Stimulated activated CD4-positive, alpha-beta T cell treated with anti-CD3 and anti-CD28 coated beads, Interleukin-1b, Interleukin-23, amount 100 ng/mL, for 48 hours (primary cell): ENCODE results near the gene WIPF1.
A peak's percentile ranks its signal among the peaks of the same experiment; 100 is the strongest.

Experiments used
- DNase-seq: peaks from one replicate; pipeline ENCODE4 v3.0.0-alpha.2; 2020

WIPF1 gene

DNA sequence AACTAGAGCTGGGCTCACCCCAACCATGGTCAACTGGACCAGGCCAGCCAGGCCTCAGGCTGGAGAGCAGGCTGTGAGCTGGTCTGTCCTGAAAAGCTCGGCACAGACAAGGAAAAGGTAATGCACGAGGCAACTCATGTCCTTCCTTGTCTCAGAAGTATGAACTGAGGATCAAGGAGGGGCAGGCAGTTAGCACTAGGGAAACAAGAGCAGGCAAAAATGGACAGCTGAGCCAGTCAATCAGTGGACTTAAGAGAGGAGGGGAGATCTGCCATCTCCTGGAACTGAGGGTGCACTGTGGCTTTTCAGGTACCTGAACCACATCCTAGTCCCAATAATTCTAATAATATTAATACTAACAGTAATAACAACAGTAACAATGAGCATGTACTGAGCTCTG, 20.6 kb upstream of the WIPF1 start:
- no peak for DNase-seq

DNA sequence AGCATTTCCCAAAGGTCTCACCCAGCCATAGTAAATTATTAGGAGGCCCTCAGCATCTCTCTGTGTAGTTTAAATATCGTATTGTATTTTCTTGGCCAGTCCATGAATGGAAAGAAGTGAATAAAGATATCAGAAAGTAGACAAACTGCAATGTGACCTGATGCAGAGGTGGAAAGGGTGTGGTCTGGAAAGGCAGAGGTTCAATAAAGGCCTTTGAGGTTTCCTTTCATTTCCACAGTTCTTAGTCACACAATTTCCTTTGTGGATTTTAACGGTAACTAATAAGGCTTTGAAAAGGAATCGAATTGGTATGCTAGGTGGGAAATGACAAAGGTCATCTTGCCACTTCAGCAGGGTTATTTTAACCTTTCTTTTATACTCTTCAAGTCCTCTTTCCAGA, 20.1 kb upstream of the WIPF1 start:
- DNase-seq = no peak

DNA sequence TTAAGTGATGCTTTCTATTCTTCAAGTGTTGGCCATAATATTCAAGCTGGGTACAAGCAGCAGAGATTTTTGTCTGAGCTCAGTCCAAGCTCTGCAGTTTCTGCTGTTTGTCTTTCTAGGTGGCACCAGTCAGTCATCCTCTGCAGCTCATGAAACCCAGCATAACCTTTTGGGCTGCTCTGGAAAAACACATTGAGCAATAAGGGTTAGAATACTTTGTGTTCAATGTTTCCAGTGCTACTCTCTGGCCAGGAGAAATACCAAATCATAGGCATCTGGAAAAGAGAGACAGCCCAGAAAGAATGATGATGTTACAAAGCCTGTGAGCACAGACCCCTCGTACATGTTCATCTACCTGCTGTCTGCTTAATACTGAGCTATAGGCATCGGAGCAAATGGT, 19.5 kb upstream of the WIPF1 start:
- DNase-seq = no peak

GRCh38 chr2:174615871-174616436, 18.4 kb upstream of the WIPF1 start:
- DNase-seq = no peak

GRCh38 chr2:174614261-174614660, 16.7 kb upstream of the WIPF1 start:
- DNase-seq = no peak

DNA sequence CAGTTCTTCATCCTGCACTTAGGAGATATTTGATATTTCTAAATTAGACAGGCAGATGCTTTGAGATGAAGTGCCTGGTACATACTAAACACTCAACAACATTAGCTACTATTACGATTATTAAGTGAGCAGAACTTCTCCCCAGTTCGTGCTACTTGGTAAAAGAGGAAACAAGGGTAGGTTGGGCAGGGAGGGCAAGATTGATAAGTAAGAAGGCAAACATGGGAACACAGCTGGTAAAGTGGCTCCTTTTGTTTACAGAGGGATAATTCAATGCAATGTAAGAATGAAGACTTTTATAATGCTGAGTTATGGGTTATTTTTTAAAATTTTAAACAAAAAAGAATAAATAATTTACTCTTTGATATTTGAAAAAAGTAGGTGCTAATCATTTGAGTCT, 15.9 kb upstream of the WIPF1 start:
- no peak for DNase-seq

- DNase-seq = no peak
These were observed 15.4 kb upstream of the WIPF1 start for GRCh38 chr2:174612970-174613369.

GRCh38 chr2:174611854-174612253, 14.2 kb upstream of the WIPF1 start:
- DNase-seq = no peak

DNA sequence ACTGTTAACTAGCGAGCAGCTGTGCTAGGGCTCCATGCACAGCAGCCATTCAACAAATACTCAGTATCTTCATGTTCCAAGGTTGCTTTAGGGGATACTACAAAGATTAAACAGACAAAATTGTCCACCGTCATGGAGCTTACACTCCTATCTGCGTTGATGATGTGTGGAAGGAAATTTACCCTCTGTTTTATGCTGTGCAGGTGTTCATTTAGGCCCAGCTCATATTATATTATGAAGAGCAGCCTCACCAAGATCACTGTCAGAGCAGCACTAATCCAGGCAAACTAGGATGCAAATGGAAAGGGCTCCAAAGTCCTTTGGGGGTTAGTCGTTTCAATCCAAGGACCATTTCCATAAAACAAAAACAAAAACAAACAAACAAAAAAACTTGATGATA, 13.4 kb upstream of the WIPF1 start:
- no peak for DNase-seq

GRCh38 chr2:174610243-174610995, 12.8 kb upstream of the WIPF1 start:
- DNase-seq = no peak

DNA sequence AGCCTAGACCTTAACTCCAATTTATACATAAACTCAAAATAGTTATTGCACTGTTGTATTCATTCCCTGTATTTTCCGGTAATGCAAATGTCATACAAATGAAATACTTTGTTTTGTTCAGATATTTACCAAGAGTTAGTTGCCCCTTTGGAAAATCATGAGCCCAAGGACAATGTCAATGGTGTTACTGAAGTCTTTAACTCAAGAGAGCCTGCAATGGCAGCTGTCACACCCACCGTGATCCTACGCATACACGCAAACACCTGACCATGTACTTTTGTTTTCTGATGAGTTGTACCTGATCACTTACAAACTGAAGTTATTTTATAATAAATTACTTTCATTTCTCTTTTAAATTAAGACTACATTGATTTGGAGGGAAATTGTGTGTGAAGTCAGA, 11.7 kb upstream of the WIPF1 start:
- no peak for DNase-seq

GRCh38 chr2:174608866-174609214, 11.2 kb upstream of the WIPF1 start:
- no peak for DNase-seq

DNA sequence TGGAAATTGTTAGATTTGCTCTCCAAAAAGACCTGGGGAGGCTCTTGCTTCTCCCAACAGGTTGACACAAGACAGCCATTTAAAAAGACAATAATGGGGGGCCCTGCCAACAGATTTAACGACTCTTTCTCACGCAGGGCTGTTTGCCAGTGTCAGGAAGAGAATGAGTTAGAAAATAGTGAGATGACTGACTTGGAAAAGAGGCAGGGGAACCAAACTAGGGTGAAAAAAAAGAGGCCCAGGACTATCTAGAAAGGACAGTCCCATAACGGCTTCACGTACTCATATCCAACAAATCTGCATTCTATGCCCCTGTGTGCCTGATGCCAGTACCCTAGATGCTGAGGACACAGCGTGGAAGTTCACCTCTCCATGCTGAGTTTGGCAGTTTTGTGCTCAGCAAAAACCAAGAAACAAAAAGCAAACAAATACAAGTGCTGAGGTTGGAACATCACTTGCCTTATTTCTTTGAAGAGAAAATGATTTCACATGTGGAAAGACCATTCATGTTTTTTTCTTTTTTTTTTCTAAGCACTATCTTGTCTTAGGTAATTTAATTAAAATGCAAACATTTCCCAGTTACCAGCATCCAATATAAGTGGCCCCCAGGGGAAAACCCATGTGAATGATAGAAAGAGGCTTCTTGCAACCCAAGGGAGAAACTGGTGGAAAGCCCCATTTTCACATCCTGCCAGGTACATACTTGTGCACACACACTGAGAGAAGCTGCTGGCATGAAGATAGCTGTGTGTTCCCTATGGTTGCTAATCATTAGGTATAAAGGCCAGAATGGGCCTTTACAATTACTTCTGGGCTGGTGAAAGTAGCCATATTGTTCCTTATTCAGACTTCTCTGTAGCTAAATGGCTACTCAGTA, 10.6 kb upstream of the WIPF1 start:
- DNase-seq = peak; percentile 48

DNA sequence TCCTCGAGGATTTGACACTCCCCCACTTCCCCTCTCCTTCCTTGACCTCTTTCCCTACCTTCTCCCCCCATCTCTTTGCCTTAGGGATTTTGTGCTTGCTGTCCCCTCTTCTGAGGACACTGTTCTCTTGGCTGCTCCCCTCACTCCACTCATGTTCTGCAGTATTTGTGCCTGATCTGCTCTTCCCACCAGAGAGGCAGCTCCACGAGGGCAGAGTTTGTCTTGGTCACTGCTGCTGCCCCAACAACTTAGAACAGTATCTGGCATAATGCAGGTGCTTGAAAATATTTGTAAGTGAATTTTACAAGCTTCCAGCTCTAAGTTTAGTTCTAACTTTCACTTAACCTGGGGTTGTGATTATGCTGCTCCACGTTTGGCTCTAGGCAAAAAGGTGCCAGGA, 10.0 kb upstream of the WIPF1 start:
- DNase-seq = no peak

DNA sequence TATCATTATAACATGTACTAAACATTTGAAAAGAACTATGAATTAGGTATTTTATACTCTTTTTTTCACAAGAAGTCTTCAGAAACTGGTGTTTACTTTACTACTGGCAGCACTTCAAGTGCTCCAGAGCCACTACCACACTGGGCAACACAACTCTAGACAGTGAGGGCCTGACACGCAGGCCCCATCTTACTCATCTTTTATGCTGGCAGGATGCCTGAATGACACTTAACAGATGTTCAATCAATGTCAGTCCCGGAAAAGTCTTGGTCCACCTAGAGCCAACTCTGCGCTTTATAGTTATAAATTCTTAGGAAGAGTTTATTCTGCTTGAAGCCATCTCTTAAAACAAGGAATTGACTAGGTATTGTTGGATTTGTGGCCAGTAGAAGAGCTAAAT, 8.7 kb upstream of the WIPF1 start:
- DNase-seq = peak; percentile 55

DNA sequence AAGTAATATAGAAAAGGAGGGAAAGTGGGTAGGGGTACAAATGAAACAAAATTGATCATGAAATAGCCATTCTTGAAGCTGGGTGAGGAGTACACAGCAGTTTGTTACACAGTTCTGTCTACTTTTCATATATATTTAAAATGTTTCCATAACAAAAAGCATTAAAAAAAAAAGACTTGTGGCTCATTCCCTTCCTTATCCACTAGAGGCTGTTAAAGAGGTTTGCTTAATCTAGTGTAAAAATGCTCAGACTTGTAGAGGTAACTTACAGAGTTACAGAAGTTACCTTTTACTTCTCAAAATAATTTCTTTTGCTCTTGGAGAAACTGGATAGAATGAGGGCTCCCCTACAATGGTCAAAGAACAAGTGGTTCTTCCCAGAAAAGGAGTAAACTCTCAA, 8.1 kb upstream of the WIPF1 start:
- DNase-seq = no peak

- DNase-seq = peak; percentile 58
These were observed 5.7 kb upstream of the WIPF1 start for GRCh38 chr2:174603280-174603679.

- DNase-seq = no peak
These were observed 5.1 kb upstream of the WIPF1 start for GRCh38 chr2:174602745-174603144.

DNA sequence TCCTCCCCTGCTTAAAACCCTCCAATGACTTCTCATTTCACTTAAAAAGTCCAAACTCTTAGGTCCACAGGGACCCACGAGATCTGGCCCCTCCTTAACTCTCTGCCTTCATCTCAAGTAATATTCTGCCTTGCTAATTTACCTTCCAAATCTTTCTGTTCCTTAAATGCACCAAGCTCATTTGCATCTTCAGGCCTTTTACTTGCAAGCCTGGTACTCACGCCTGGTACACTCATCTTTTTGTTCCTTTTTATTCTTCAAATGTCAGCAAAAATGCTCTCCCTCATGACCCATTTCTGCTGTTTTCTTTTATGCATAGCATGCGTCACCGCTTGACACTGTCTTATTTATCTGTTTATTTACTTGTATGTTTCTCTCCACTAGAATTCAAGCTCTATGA, 2.7 kb upstream of the WIPF1 start:
- DNase-seq = no peak

GRCh38 chr2:174599310-174599921, 1.8 kb upstream of the WIPF1 start:
- DNase-seq = no peak

DNA sequence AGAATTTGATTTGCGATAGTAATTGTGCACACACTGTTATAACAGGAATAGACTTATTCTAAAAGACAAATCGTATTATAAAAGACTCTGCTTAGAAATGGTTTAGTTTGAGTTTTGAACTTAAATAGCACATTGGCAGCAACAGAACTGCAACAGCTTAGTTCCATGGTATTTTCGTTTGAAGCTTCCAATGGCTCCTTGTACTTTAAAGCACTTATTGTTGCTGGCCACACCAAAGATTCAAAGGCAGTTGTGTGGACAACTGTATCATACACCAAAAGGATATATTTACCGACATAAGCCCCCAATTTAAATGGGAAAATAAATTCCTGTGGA, 627 bp downstream of the WIPF1 start:
- no peak for DNase-seq

GRCh38 chr2:174595891-174596397, 1.7 kb downstream of the WIPF1 start:
- no peak for DNase-seq

DNA sequence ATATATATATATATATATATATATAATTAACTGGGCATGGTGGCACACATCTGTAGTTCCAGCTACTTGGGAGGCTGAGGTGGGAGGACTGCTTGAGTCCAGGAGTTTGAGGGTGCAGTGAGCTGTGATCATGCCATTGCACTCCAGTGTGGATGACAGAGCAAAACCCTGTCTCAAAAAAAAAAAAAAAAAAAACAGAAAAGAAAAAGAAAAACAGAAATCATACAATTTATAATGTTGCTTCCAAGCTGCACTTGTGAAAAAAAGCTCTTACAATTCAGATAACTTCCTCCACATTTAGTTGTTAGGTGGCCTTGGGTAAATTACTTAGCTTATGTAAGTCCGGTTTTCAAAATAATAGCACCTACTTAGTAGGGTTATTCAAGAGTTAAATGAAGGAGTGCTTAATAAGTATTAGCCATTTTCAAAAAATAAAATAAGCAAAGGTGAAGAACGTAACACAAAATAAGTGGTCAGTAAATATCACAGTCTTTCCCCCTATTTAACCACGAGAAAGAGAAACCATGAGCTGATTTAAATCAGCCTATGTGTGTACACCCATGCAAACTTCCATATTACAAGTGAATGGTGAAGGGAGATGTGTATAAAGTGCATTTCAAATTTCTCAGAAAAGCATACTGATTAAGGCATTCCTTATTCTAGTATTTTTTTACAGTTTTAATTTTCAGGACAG, 2.3 kb downstream of the WIPF1 start:
- DNase-seq = no peak
